Neural crest cell (in vitro differentiated cells): Measurements from ENCODE around the gene C22orf39. TPM values are rescaled to one million over a fixed set of nuclear protein-coding genes. Genes with fewer than 3 reads are reported as not detected.

Source experiments
- DNase-seq: peaks from one replicate; pipeline ENCODE4 v3.0.0; 2021; ENCODE audit warnings: low read depth, mixed read lengths, low spot score
- H3K27ac Mint-ChIP-seq: one replicate; pipeline ENCODE4 v1.8.0; 2021; ENCODE audit warnings: mild to moderate bottlenecking, mixed read lengths; ENCODE audit not compliant: unreplicated experiment
- H3K27me3 Mint-ChIP-seq: 2 replicates; pipeline ENCODE4 v1.8.0; 2021; ENCODE audit warnings: low read depth, mild to moderate bottlenecking, mixed read lengths
- H3K36me3 Mint-ChIP-seq: 2 replicates; pipeline ENCODE4 v1.8.0; 2021; ENCODE audit warnings: low read depth, mild to moderate bottlenecking, mixed read lengths
- H3K4me1 Mint-ChIP-seq: 2 replicates; pipeline ENCODE4 v1.8.0; 2021; ENCODE audit warnings: mixed read lengths
- H3K4me3 Mint-ChIP-seq: one replicate; pipeline ENCODE4 v1.8.0; 2021; ENCODE audit warnings: mild to moderate bottlenecking, mixed read lengths
- H3K9me3 Mint-ChIP-seq: 2 replicates; pipeline ENCODE4 v1.8.0; 2021; ENCODE audit warnings: mixed read lengths
- CTCF ChIP-seq: fragments of 200-600 bp; sonication (generic); conservative IDR thresholded peaks from 2 replicates; pipeline ENCODE4 v1.5.0; 2021; ENCODE audit warnings: antibody characterized with exemption, mild to moderate bottlenecking
- total RNA-seq: library from RNA; stranded (reverse); gene quantifications from 2 replicates; pipeline ENCODE4 v1.2.1, GENCODE V29; 2021

The C22orf39 gene
- total RNA-seq, 1 donor from 2014 or later = 38.0 TPM

GRCh38 chr22:19397734-19398104 is 49.8 kb downstream of the C22orf39 start:
- Mint-ChIP-seq H3K27ac (no peak overlapping the region), H3K4me1 (no peaks in the 10 kb centered on the region), H3K27me3 (no peaks in the 10 kb centered on the region), H3K9me3 (no peaks in the 10 kb centered on the region), H3K36me3 (peaks cover 11% of the 10 kb centered on the region), H3K4me3 (no peak overlapping the region)
- TF ChIP-seq CTCF = no peak
- DNase-seq = no peak

GRCh38 chr22:19396934-19397733 is 50.4 kb downstream of the C22orf39 start:
- H3K9me3 Mint-ChIP-seq = no peaks in the 10 kb centered on the region
- TF ChIP-seq CTCF = no peak
- no peak for DNase-seq
- no peaks in the 10 kb centered on the region for H3K4me1 Mint-ChIP-seq
- no peak overlapping the region for H3K4me3 Mint-ChIP-seq
- no peak overlapping the region for H3K27ac Mint-ChIP-seq
- H3K36me3 Mint-ChIP-seq = peaks cover 11% of the 10 kb centered on the region
- H3K27me3 Mint-ChIP-seq = no peaks in the 10 kb centered on the region

- Mint-ChIP-seq H3K27me3 (no peaks in the 10 kb centered on the region), H3K4me1 (no peaks in the 10 kb centered on the region), H3K27ac (no peak overlapping the region), H3K36me3 (peaks cover 11% of the 10 kb centered on the region), H3K9me3 (no peaks in the 10 kb centered on the region), H3K4me3 (no peak overlapping the region)
- no peak for DNase-seq
- no peak for TF ChIP-seq CTCF
Measured at GRCh38 chr22:19396561-19396933, 51.0 kb downstream of the C22orf39 start.

- no peak overlapping the region for H3K27ac Mint-ChIP-seq
- H3K36me3 Mint-ChIP-seq = peaks cover 10% of the 10 kb centered on the region
- no peak overlapping the region for H3K4me3 Mint-ChIP-seq
- no peak for DNase-seq
- no peaks in the 10 kb centered on the region for H3K27me3 Mint-ChIP-seq
- no peak for TF ChIP-seq CTCF
- H3K4me1 Mint-ChIP-seq = no peaks in the 10 kb centered on the region
- no peaks in the 10 kb centered on the region for H3K9me3 Mint-ChIP-seq
Measured at GRCh38 chr22:19395276-19395675, 52.2 kb downstream of the C22orf39 start.

- Mint-ChIP-seq H3K4me3 (no peak overlapping the region), H3K9me3 (no peaks in the 10 kb centered on the region), H3K27me3 (no peaks in the 10 kb centered on the region), H3K27ac (no peak overlapping the region), H3K4me1 (no peaks in the 10 kb centered on the region), H3K36me3 (peaks cover 10% of the 10 kb centered on the region)
- TF ChIP-seq CTCF = no peak
- no peak for DNase-seq
Measured at GRCh38 chr22:19394274-19395050, 53.0 kb downstream of the C22orf39 start.
